Upper lobe of left lung (tissue), 6 donors: ENCODE data around the gene DCLK1. TPM values are rescaled to one million over a fixed set of nuclear protein-coding genes. Genes with fewer than 3 reads are reported as not detected.

Experiments
- ATAC-seq, 2 donors: fragments of 200-7000 bp; cut with Tn5 transposase; one replicate each; pipeline ENCODE4 v1.9.1; 2022; ENCODE audit warnings: mild to moderate bottlenecking in 2 of 2, moderate library complexity in 2 of 2; ENCODE audit not compliant: low FRiP score in 2 of 2
- DNase-seq, 2 donors: peaks; one replicate each; pipeline ENCODE4 v3.0.0-alpha.2; 2019 to 2020
- H3K27ac ChIP-seq, 4 donors: fragments of 200-600 bp; sonication (generic); one replicate each; pipeline ENCODE4 v1.5.1; 2016 to 2019
- H3K27me3 ChIP-seq, 4 donors: fragments of 200-600 bp; sonication (generic); one replicate each; pipeline ENCODE4 v1.5.1; 2017 to 2019
- H3K36me3 ChIP-seq, 4 donors: fragments of 200-600 bp; sonication (generic); one replicate each; pipeline ENCODE4 v1.5.1; 2016 to 2019
- H3K4me1 ChIP-seq, 4 donors: fragments of 200-600 bp; sonication (generic); one replicate each; pipeline ENCODE4 v1.5.1; 2018 to 2019
- H3K4me3 ChIP-seq, 4 donors: fragments of 200-600 bp; sonication (generic); one replicate each; pipeline ENCODE4 v1.5.1; 2017 to 2019; ENCODE audit warnings: mild to moderate bottlenecking in 2 of 4, moderate library complexity in 1 of 4
- H3K9me3 ChIP-seq, 4 donors: fragments of 200-600 bp; sonication (generic); one replicate each; pipeline ENCODE4 v1.5.1; 2018 to 2019
- CTCF ChIP-seq, 6 experiments: fragments of 450-650 bp in 4 of 6; fragments of 200-600 bp in 2 of 6; sonication (generic) in 2 of 6; IDR thresholded peaks; one replicate each; pipeline ENCODE4 v1.5.1; 2016 to 2019; ENCODE audit warnings: antibody characterized with exemption in 6 of 6
- EP300 ChIP-seq, 4 donors: sonication (generic); formaldehyde crosslinking; IDR thresholded peaks; one replicate each; pipeline ENCODE4 v1.5.1; 2017; ENCODE audit warnings: antibody characterized with exemption in 4 of 4, control low read depth in 2 of 4
- POLR2A ChIP-seq, 4 donors: fragments of 450-650 bp; IDR thresholded peaks; one replicate each; pipeline ENCODE4 v1.5.1; 2016 to 2017; ENCODE audit warnings: antibody characterized with exemption in 4 of 4, mild to moderate bottlenecking in 2 of 4
- POLR2AphosphoS5 ChIP-seq, 2 donors: sonication (generic); formaldehyde crosslinking; IDR thresholded peaks; one replicate each; pipeline ENCODE4 v1.5.1; 2017; ENCODE audit warnings: antibody characterized with exemption in 2 of 2
- WGBS, 2 donors: methylation state at CpG; one replicate each; pipeline ENCODE4 v1.1.5; 2017 to 2018; 5-methylcytosine and 5-hydroxymethylcytosine counted together
- total RNA-seq, 6 donors: library from RNA; depleted of rRNA in 4 of 6; stranded (reverse); fragments of >200 nt in 4 of 6; gene quantifications; one replicate each; pipeline versions ENCODE4 v1.1.0 to v1.2.1, GENCODE V29; 2016 to 2021
- donor health status: DM: no; HTN: no; CAD: no; lungs with moderate emphysema.
- donor health status: DM: no; HTN: yes; CAD: no; lungs with severe emphysema.

The DCLK1 gene
- total RNA-seq, 6 donors from 2014 or later, result 2.1 to 14.7 (median 3.9) TPM

GRCh38 chr13:35909837-35910540 lies 221.2 kb downstream of the DCLK1 start:
- H3K27ac ChIP-seq, result no peak overlapping the region
- H3K36me3 ChIP-seq, result no peaks in the 10 kb centered on the region
- DNase-seq (no peak), ATAC-seq (no peak)
- H3K27me3 ChIP-seq, result no peaks in the 10 kb centered on the region
- 82% methylated on average over 8 of the region's 8 CpGs for WGBS, 2 donors
- TF ChIP-seq POLR2A (IDR thresholded peaks at IDR 0.05) (no peak), CTCF (IDR thresholded peaks at IDR 0.05) (no peak), POLR2AphosphoS5 (IDR thresholded peaks at IDR 0.05) (no peak), EP300 (IDR thresholded peaks at IDR 0.05) (no peak)
- H3K4me1 ChIP-seq, result no peaks in the 10 kb centered on the region
- no peaks in the 10 kb centered on the region for H3K9me3 ChIP-seq
- no peak overlapping the region for H3K4me3 ChIP-seq

GRCh38 chr13:35909091-35909490 lies 222.1 kb downstream of the DCLK1 start:
- Histone ChIP-seq H3K27ac (no peak overlapping the region), H3K36me3 (no peaks in the 10 kb centered on the region), H3K4me3 (no peak overlapping the region), H3K4me1 (no peaks in the 10 kb centered on the region), H3K27me3 (no peaks in the 10 kb centered on the region), H3K9me3 (no peaks in the 10 kb centered on the region)
- no peak for ATAC-seq
- WGBS, 2 donors, result 72 to 87% methylated on average over 4 of the region's 4 CpGs
- no peak for TF ChIP-seq POLR2A (IDR thresholded peaks at IDR 0.05)
- no peak for TF ChIP-seq EP300 (IDR thresholded peaks at IDR 0.05)
- TF ChIP-seq CTCF (IDR thresholded peaks at IDR 0.05), result no peak
- TF ChIP-seq POLR2AphosphoS5 (IDR thresholded peaks at IDR 0.05), result no peak
- no peak for DNase-seq

DNA sequence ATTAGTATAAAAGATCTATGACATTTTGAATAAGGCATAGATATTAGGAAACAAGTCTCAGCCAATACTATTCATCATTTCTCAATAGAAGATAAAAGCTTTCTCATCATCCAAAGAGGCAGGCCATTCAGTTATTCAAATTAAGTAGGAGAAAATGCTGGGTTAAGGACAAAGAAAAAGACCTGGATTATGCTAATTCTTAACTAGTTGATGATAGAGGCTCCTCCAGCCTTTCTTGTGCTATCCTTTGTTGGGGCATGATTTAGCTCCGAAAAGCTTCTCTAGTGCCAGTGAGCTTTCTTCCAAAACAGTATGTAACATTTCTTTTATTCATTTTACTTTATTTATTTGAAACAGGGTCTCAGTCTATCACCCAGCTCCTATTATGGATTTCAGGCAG lies 223.0 kb downstream of the DCLK1 start:
- no peak for TF ChIP-seq POLR2A (IDR thresholded peaks at IDR 0.05)
- Histone ChIP-seq H3K9me3 (no peaks in the 10 kb centered on the region), H3K4me3 (no peak overlapping the region), H3K27ac (no peak overlapping the region), H3K27me3 (no peaks in the 10 kb centered on the region), H3K36me3 (no peaks in the 10 kb centered on the region), H3K4me1 (no peaks in the 10 kb centered on the region)
- ATAC-seq (no peak), DNase-seq (no peak)
- WGBS, 2 donors, result 94 to 100% methylated on average over 1 of the region's 1 CpG

- Histone ChIP-seq H3K27me3 (no peaks in the 10 kb centered on the region), H3K4me1 (no peaks in the 10 kb centered on the region), H3K9me3 (no peaks in the 10 kb centered on the region), H3K36me3 (no peaks in the 10 kb centered on the region), H3K27ac (no peak overlapping the region), H3K4me3 (no peak overlapping the region)
- TF ChIP-seq POLR2A (IDR thresholded peaks at IDR 0.05), result no peak
- TF ChIP-seq CTCF (IDR thresholded peaks at IDR 0.05), result no peak
- no peak for TF ChIP-seq POLR2AphosphoS5 (IDR thresholded peaks at IDR 0.05)
- TF ChIP-seq EP300 (IDR thresholded peaks at IDR 0.05), result no peak
- 60 to 76% methylated on average over 4 of the region's 4 CpGs for WGBS, 2 donors
- ATAC-seq (no peak), DNase-seq (no peak)
Measured at GRCh38 chr13:35906636-35907035, 224.5 kb downstream of the DCLK1 start.

- WGBS, 2 donors, result 64 to 77% methylated on average over 1 of the region's 1 CpG
- Histone ChIP-seq H3K4me3 (no peak overlapping the region), H3K27me3 (no peaks in the 10 kb centered on the region), H3K4me1 (no peaks in the 10 kb centered on the region), H3K27ac (no peak overlapping the region), H3K36me3 (no peaks in the 10 kb centered on the region), H3K9me3 (no peaks in the 10 kb centered on the region)
- DNase-seq (no peak), ATAC-seq (no peak)
- TF ChIP-seq EP300 (IDR thresholded peaks at IDR 0.05), result no peak
- no peak for TF ChIP-seq POLR2A (IDR thresholded peaks at IDR 0.05)
- no peak for TF ChIP-seq CTCF (IDR thresholded peaks at IDR 0.05)
- TF ChIP-seq POLR2AphosphoS5 (IDR thresholded peaks at IDR 0.05), result no peak
Measured at GRCh38 chr13:35903075-35903474, 228.1 kb downstream of the DCLK1 start.
